ENCODE results near the gene EPPIN. TPM values are rescaled to one million over a fixed set of nuclear protein-coding genes. Genes with fewer than 3 reads are reported as not detected.

EPPIN gene
- polyA plus RNA-seq, 1 of the 3 experiments (the other 2 are of a cell fraction) = not detected

GRCh38 chr20:45539382-45539781, 7.8 kb downstream of the EPPIN start, which contains the start of gene WFDC6 (continued):
- TF ChIP-seq USF2 (IDR thresholded peaks at IDR 0.05; ENCODE audit: borderline replicate concordance, low read depth, low read length) (no peak), SIN3A (IDR thresholded peaks at IDR 0.05; ENCODE audit: borderline replicate concordance, low read depth, low read length) (no peak), RCOR1 (IDR thresholded peaks at IDR 0.05; ENCODE audit: low read length) (no peak), TAF1 (IDR thresholded peaks at IDR 0.05; ENCODE audit: borderline replicate concordance, low read depth, low read length) (no peak), IRF3 (IDR thresholded peaks at IDR 0.05; ENCODE audit: low read depth, low read length) (no peak), RXRA (IDR thresholded peaks at IDR 0.05; ENCODE audit: borderline replicate concordance, low read depth) (no peak), NRF1 (IDR thresholded peaks at IDR 0.05; ENCODE audit: low read depth, low read length) (no peak), JUND (IDR thresholded peaks at IDR 0.05) (no peak), YY1 (IDR thresholded peaks at IDR 0.05; ENCODE audit: low read depth) (no peak), FOXM1 (IDR thresholded peaks at IDR 0.05; ENCODE audit: low read depth) (no peak), SMC3 (IDR thresholded peaks at IDR 0.05; ENCODE audit: low read depth, low read length) (no peak), FOSL2 (IDR thresholded peaks at IDR 0.05; ENCODE audit: borderline replicate concordance, low read depth) (no peak)

DNA sequence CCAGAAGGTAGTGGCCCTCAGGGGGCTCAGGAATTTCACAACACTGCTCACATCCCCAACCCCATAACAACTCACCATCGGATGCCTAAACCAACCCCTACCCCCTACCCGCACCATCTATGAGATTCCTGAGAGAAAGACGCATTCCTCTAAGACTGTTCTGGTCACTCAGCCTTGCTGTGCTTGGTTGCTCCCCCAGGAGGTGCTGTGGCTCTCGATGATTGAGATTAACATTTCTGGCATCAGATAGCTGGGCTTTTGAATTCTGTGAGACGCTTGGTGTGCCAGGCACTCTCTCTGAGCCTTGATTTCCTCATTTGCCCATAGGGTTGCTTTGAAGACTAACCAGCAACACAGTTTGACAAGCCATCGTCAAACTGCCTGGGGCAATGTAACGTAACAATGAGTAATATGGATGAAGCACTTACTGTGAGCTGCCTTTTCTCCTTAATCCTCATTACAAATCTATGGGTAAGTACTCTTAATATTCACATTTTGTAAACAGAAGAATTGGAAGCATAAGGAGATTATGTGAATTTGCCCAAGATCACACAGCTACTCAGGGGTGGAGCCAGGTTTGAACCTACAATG, 8.9 kb downstream of the EPPIN start:
- Histone ChIP-seq H3K36me3 (replicated peaks in 1 of 2; ENCODE audit: control insufficient read depth in 1 of 2, insufficient read depth in 2 of 2, low read length in 1 of 2) (no peaks in the 10 kb centered on the region), H3K9me3 (no peaks in the 10 kb centered on the region), H3K27me3 (ENCODE audit: insufficient read depth) (peaks cover 24% of the 10 kb centered on the region), H4K20me1 (ENCODE audit: insufficient read depth) (no peaks in the 10 kb centered on the region), H3F3A (replicated peaks; ENCODE audit: insufficient read depth) (no peaks in the 10 kb centered on the region), H3K9ac (no peak overlapping the region), H3K9me2 (no peaks in the 10 kb centered on the region), H3K4me2 (no peak overlapping the region), H2AFZ (ENCODE audit: low read depth) (no peak overlapping the region), H3K4me1 (ENCODE audit: control insufficient read depth in 1 of 2, insufficient read depth in 2 of 2, low read depth in 1 of 2, low read length in 1 of 2) (no peaks in the 10 kb centered on the region), H3K79me2 (ENCODE audit: insufficient read depth) (no peaks in the 10 kb centered on the region), H3K4me3 (ENCODE audit: low read depth in 2 of 2, low read length in 1 of 2) (no peak overlapping the region), H3K27ac (ENCODE audit: low read depth in 2 of 2, low read length in 1 of 2) (no peak overlapping the region)
- no peak for DNase-seq
- TF ChIP-seq YY1 (IDR thresholded peaks at IDR 0.05; ENCODE audit: low read depth) = no peak
- no peak for TF ChIP-seq EZH2phosphoT487 (IDR thresholded peaks at IDR 0.05; ENCODE audit: borderline replicate concordance, low read depth)
- TF ChIP-seq ELF1 (IDR thresholded peaks at IDR 0.05) = no peak
- TF ChIP-seq, protein P1, sequence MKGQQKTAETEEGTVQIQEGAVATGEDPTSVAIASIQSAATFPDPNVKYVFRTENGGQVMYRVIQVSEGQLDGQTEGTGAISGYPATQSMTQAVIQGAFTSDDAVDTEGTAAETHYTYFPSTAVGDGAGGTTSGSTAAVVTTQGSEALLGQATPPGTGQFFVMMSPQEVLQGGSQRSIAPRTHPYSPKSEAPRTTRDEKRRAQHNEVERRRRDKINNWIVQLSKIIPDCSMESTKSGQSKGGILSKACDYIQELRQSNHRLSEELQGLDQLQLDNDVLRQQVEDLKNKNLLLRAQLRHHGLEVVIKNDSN (IDR thresholded peaks at IDR 0.05; ENCODE audit: borderline replicate concordance, low read depth) = no peak
- no peak for TF ChIP-seq TCF12 (IDR thresholded peaks at IDR 0.05)
- no peak for TF ChIP-seq FOXJ3 (CRISPR knock-in tag; IDR thresholded peaks at IDR 0.05)
- POLR2A ChIA-PET = no interaction called here
- CTCF ChIA-PET = interaction anchor here (0.8 to 1.2 kb wide), 2 partner anchors 36 to 176 kb away, joined by 3 to 4 read pairs; partner anchors contain the start of gene SYS1
- 4% methylated on average over 7 of the region's 7 CpGs for WGBS (ENCODE audit: low lambda C conversion rate)
